GM12892 (cell line): ENCODE data around the gene ZNF816.
"Not testable (repeated sequence)": the region's sequence is repeated elsewhere in the genome, so short reads cannot be mapped to it uniquely, and the experiment has no call there.

Experiments used
- DNase-seq: peaks from one replicate; pipeline ENCODE4 v3.0.0; 2011; ENCODE audit not compliant: insufficient read length
- FAIRE-seq: peaks from 2 replicates; lab custom pipeline; 2011; peaks lifted over from hg19 to GRCh38; lab: Jason Lieb, UNC
- POLR2A ChIP-seq: IDR thresholded peaks from 2 replicates; pipeline ENCODE4 v1.6.1; 2011; ENCODE audit warnings: low read depth, low read length, control low read depth
- POLR2AphosphoS5 ChIP-seq: IDR thresholded peaks from 2 replicates; pipeline ENCODE4 v1.6.1; 2011; ENCODE audit warnings: low read depth, low read length, control low read depth
- TAF1 ChIP-seq: IDR thresholded peaks from 2 replicates; pipeline ENCODE4 v1.6.1; 2011; ENCODE audit warnings: low read depth, mild to moderate bottlenecking, control low read depth, low read length, borderline replicate concordance

The ZNF816 gene

DNA sequence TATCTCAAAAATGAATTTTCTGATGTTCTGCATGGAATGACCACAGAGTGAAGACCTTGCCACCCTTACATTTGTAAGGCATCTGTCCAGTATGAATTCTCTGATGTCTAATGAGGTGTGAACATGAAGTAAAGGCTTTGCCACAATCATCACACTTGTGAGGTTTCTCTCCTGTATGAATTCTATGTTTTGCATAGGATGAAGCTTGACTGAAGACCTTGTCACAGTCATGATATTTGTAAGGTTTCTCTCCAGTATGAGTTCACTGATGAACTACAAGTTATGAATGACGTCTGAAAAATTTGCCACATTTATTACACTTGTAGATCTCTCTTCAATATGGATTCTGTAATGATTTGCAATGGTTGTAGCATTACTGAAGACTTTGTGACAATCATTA lies 13.3 kb downstream of the ZNF816 start:
- no peak for FAIRE-seq
- DNase-seq = no peak
- no peak for TF ChIP-seq POLR2A

- DNase-seq (no peak), FAIRE-seq (no peak)
- no peak for TF ChIP-seq POLR2AphosphoS5
- TF ChIP-seq TAF1 = no peak
- TF ChIP-seq POLR2A = no peak
These were observed 14.5 kb downstream of the ZNF816 start for GRCh38 chr19:52948025-52948770.

DNA sequence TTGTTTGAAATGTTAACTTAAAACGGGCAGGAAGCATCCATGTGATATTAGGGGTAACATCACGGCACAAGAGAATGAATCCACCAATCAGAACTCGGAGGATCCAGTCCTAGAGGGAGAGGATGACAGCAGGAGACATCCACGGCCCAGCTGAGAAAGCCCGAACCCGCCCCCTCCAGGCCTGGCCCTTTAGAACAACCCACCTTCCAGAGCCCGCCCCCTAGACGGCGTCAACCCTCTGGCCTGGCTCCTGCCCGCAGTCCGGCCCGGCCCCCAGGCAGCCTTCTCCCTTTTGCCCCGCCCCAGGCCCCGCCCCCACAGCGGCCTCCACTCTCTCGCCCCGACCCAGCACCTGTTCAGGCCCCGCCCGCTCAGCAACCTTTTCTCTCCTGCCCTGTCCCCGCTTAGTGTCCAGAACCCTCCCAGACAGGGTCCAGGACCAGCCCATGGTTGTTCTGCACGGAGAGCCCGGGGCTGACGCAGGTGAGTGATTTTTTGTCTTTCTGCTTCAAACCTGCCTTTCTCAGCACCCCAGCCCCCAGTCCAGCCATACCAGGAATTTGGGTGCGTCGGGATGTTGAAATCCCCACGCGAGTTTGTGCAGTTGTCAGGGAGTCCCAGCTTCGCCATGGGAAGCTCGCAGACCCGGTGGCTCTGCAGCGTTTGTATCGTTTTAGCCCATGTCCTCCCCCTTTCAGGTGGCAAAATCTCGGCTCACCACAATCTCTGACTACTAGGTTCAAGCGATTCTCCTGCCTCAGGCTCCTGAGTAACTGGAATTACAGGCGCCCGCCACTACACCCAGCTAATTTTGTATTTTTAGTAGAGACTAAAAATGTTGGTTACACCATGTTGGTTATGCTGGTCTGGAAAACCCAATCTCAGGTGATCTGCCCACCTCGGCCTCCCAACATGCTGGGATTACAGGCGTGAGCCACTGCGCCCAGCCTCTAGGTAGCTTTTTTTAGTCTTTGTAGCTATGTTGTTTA lies 16.1 kb downstream of the ZNF816 start:
- DNase-seq (no peak), FAIRE-seq (no peak)
- TF ChIP-seq POLR2AphosphoS5 (no peak), TAF1 (no peak), POLR2A (no peak)

DNA sequence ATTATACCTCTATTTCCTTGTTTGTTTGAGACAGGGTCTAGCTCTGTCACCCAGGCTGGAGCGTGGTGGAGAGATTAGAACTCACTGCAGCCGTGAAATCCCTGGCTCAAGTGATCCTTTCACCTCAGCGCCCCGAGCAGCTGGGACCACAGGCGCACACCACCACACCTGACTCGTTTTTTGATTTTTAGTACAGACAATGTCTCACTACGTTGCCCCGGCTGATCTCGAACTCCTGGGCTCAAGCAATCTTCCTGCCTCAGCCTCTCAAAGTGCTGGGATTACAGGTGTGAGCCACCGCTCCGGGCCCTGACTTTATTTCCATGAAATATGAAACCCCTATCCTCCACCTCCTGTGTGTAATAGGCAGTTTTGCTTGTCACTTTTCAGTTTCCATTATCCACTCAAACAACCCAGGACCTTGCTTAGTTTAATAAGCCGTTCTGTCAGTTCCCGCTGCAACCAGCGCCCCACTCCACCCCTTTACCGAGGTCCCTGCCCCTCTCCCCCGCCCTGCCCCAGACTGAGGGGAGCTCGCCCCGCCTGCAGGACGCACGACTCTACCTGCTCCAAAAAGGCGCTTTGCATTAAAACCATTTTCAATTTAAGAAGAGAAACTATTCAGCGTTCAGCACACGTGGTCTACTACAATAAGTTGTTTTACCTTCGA lies 16.9 kb downstream of the ZNF816 start:
- TF ChIP-seq POLR2AphosphoS5 (no peak), TAF1 (no peak), POLR2A (no peak)
- DNase-seq (no peak), FAIRE-seq (no peak)

- not testable (repeated sequence) for FAIRE-seq, DNase-seq
These were observed 17.8 kb downstream of the ZNF816 start for GRCh38 chr19:52944703-52945493.

DNA sequence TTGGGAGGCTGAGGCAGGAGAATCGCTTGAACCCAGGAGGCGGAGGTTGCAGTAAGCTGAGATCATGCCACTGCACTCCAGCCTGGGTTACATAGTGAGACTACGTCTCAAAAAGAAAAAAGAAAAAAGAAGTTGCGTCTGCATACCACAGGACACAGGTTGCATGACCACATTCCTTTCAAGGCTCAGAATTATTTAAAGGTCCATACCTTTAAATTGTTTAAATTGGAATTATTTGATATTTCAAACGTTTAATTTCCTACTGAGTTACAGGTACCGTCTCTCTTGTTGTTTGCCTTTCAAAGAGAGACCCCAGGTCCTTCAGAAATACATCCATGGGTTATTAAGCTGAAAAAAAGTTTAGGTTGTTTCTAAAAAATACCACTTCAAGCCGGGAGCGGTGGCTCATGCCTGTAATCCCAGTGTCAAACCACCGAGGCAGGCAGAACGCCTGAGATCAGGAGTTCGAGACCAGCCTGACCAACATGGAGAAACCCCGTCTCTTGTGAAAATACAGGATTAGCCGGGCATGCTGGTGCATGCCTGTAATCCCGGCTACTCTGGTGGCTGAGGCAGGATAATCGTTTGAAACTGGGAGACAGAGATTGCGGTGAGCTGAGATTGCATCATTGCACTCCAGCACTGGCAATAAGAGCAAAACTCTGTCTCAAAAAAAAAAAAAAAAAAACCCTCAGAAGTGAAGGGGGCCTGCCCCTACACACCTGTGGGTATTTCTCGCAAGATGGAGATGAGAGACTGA lies 18.6 kb downstream of the ZNF816 start:
- FAIRE-seq = no peak
- no peak for TF ChIP-seq POLR2AphosphoS5
- no peak for TF ChIP-seq POLR2A
- TF ChIP-seq TAF1 = no peak

DNA sequence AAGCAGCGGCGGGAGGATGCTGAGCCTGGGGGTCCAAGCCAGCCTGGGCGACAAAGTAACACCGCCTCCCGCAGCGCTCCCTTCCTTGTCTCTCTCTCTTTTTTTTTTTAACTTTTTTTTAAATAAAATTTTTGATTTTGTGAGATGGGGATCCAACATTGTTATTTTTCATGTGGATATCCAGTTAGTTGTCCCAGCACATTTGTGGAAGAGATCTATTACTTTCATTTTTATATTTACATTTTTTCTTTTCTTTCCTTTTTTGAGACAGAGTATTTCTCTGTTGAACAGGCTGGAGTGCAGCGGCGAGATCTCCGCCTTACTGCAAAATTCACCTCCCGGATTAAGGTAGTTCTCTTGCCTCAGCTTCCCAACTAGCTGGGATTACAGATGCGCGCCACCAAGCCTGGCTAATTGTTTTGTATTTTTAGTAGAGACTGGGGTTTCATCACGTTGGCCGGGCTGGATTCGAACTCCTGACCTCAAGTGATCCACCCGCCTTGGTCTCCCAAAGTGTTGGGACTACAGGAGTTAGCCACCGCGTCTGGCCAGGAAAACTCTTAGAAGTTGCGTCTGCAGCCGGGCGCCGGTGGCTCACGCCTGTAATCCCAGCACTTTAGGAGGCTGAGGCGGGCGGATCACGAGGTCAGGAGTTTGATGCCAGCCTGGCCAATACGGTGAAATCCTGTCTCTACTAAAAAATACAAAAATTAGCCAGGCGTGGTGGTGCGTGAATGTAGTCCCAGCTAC lies 19.4 kb downstream of the ZNF816 start:
- FAIRE-seq (no peak), DNase-seq (no peak)

More for the DNA sequence above, 18.6 kb downstream of the ZNF816 start:
- no peak for DNase-seq

DNA sequence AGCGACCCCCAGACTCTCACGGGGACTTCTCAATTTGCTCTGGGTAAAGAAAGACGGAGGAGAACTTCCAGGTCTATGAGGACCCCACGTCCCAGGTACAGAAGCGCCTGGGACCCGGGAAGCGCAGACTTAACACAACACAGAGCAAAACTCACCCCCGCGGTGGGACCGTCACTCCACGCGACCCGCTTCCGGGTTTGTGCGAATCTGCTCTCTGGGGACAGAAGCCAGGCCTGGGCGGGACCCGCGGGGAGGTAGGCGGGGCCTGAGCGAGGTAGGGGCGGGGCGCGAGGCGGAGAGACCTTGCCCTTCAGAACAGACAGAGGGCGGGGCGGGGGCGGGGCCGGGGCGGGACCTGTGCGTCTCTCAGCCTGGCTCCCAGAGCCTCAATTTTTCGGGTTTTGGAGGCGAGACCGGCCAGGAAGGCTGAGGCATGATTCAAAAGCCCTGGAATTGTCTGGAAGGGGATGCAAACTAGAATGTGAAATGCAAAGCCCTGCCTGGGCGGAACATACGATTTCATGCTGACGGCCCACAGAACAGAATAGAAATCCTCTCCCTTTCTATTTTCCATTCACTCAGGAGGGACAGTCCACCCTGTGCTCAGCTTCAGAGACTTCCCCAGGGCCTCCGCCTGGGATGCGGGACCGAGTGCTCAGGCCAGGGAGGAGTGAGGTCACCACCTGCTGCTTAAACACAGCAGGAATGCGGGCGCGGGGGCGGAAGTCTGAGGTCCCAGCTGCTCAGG lies 20.1 kb downstream of the ZNF816 start:
- FAIRE-seq = peak; percentile 99

More for the DNA sequence above, 19.4 kb downstream of the ZNF816 start:
- TF ChIP-seq POLR2A (no peak), POLR2AphosphoS5 (no peak), TAF1 (no peak)

DNA sequence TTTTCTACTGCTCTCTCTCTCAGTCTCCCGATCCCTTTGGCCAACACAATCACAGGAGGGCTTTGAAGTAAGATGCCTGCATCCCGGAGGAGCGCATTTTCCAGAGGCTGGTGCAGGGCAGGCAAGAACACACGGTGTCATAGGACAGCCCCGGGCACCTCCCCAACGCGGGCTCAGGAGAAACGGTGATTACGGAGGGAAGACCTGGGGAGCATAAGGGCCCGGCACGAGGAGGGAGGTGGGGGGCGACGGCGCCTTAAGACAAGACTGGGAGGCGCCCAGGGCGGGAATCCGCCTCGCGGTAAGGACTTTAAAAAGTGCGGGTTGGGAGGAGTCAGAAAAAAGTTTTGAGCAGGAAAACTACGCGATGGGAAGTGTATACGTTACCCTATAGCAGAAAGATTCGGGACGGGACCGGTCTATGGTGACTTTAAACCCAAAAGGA lies 20.7 kb downstream of the ZNF816 start:
- no peak for DNase-seq
- FAIRE-seq = peak; percentile 80
- no peak for TF ChIP-seq POLR2A
- no peak for TF ChIP-seq TAF1

More for the DNA sequence above, 20.1 kb downstream of the ZNF816 start:
- peak; percentile 75 for DNase-seq
- peak; percentile 86 for TF ChIP-seq POLR2AphosphoS5
- TF ChIP-seq POLR2A = peak; percentile 81
- TF ChIP-seq TAF1 = peak; percentile 27; the same call in 1 of the 2 replicates

DNA sequence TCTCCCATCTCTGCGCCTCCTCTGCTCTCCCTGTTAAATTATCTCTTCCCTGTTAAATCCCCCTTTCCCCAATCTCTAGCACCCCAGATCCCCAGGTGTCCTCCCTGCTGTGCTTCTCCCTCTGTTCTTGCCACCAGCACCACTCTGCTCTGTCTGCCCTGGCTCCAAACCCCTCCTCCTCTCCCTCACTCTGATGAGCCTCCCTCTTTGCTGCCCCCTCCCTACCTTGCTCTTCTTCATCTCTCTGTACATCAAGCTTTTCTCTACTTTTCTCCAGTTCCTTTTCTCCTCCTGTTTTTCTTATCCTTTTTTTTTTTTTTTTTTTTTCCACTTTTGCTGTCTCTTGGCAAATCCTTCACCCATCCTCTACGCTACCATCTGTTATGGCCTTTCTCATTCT lies 21.2 kb downstream of the ZNF816 start:
- not testable (repeated sequence) for DNase-seq
- peak; percentile 68 for FAIRE-seq

DNA sequence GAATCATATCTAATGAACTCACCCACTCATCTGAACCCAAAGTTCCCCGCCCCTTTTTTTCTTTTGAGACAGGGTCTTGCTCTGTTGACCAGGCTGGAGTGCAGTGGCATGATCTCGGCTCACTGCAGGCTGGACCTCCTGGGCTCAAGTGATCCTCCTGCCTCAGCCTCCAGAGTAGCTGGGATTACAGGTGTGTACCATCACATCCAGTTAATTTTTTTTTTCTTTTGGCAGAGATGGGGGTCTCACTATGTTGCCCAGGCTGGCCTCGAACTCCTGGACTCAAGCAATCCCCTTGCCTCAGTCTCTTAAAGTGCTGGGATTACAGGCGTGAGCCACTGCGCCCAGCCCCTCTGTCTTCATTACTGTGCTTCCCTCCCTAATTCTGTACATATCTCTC lies 21.8 kb downstream of the ZNF816 start:
- not testable (repeated sequence) for FAIRE-seq, DNase-seq
